HG03108 (cell line): ENCODE data around the gene RPS6KA4.
"Not testable (repeated sequence)": the region's sequence is repeated elsewhere in the genome, so short reads cannot be mapped to it uniquely, and the experiment has no call there.

Experiments
- ATAC-seq: cut with Tn5 transposase; IDR thresholded peaks from one replicate; pipeline ENCODE4 v1.9.1; 2021; ENCODE audit warnings: moderate library complexity; ENCODE audit not compliant: unreplicated experiment

The RPS6KA4 gene

DNA sequence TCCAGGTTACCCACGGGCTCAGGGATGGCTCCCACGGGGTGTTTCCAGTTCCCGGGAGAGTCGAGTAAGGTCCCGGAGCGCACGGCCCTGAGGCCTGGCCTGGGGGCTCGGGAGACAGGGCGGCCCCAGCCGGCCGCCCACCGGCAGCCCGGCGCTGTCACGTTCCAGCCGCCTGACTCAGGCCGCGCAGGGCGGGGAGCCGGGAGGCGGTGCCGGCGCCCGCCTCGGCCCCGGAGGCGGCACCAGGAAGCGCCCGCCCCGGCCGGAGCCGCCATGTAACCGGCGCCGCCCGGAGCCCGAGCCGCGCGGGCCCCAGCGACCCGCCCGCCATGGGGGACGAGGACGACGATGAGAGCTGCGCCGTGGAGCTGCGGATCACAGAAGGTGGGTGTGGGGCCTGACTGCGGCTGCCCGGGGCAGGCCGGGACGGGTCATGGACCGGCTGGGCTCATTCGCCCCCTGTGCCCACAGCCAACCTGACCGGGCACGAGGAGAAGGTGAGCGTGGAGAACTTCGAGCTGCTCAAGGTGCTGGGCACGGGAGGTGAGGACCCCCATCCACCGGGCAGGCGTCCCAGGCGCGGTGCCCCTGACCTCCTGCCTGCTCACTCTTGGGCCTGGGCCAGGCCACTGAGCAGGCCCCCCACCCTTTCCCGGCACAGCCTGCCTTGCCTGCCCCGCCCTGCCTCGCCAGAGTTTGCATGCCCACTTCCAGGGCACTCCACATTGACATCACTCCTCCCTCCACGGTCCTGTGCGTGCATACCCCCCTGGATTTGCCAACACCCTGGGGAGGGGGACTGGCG, at the start of gene RPS6KA4:
TSS of gene RPS6KA4 (plus strand) at position 256 of the 805 bp plus-strand sequence. CDS start at position 330, 74 bp downstream.
- peak; percentile 52 for ATAC-seq

GRCh38 chr11:64312947-64313346, 46.0 kb upstream of the RPS6KA4 start:
- no peak for ATAC-seq

GRCh38 chr11:64313491-64314145, 45.3 kb upstream of the RPS6KA4 start:
- no peak for ATAC-seq

- ATAC-seq, result no peak
Measured at GRCh38 chr11:64314146-64314804, 44.7 kb upstream of the RPS6KA4 start.

- no peak for ATAC-seq
Measured at GRCh38 chr11:64314805-64315561, 44.0 kb upstream of the RPS6KA4 start.

GRCh38 chr11:64315667-64316526, 43.1 kb upstream of the RPS6KA4 start:
- not testable (repeated sequence) for ATAC-seq

DNA sequence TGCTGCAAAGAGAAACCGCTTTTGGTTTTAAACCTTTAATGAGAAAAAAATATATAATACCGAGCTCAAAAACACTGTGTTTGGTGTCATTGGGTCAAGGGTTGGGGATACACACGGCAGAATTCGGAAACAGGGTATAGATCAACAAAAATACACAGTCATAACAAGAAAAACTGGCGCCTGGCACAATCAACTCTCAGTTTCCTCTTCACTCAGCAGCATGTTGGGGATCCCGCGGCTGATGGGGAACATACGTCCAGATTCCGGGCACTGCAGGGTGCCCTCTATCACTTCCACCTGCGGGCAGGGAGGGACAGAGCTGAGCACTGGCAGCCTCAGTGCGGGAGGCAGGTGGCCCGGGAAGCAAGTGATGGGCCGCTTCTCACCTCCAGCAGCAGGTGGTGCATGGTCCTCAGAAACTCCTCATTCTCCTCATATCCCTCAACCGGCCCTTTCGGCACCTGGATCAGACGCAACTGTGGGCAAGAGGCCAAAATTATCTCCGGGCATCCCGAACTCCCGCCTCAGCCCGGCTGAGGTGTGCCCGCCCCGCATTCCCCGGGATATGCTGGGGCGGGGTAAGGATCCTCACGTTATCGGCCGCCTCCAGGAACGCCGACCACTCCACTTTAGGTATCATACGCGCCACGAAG, 42.2 kb upstream of the RPS6KA4 start:
- no peak for ATAC-seq

DNA sequence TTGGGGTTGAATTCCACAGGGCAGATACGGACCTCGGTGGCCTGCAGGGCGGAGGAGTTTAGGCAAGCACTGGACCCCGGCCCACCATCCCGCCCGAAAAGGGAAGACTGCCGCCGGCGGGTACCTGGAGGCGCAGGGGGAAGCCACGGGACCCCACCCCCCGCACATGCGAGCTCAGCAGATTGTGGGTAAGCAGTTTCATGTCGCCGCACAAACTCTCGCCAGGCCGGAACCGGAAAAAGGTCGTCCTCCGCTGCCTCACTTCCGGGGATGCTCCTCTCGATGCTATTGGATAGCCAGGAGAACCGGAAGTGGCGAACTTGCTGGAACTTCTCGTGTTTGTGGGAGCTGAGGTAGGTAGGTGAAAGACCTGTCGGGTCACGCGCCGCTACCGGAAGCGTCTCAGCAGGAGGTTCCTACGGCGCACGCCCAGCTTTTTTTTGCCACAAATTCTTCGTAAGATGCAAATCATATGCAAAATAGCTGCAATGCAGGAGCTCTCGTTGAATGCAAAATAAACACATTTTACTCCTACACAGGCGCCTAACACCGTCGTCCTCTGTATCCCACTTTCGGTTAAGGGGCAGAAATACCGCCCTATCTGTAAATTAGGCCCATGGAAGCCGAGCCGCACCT, 41.5 kb upstream of the RPS6KA4 start, which contains the start of gene TRMT112:
TSS of gene TRMT112 (minus strand) at position 235 of the 636 bp plus-strand sequence. CDS start at position 202, 33 bp downstream.
- ATAC-seq, result peak; percentile 55

DNA sequence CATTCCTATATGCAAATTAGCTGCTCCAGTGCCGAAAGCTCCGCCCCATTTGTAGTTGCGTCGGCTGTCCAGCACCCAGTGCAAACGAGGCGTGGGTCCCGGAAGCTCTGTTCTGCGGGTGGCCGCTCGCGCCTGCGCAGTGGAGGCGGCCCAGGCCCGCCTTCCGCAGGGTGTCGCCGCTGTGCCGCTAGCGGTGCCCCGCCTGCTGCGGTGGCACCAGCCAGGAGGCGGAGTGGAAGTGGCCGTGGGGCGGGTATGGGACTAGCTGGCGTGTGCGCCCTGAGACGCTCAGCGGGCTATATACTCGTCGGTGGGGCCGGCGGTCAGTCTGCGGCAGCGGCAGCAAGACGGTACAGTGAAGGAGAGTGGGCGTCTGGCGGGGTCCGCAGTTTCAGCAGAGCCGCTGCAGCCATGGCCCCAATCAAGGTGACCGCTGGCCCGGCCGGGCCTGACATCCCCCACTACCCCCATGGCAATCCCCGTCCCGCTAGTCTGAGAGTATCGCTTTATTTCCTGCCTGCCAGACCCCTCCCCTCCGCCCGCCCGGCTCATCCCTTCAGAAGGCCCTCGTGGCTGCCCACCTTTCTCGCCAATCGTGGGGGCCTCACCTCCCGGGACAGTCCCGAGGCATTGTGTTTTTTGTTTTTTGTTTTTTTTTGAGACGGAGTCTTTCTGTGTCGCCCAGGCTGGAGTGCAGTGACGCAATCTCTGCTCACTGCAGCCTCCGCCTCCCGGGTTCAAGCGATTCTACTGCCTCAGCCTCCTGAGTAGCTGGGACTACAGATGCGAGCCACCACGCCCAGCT, 40.8 kb upstream of the RPS6KA4 start, which contains the start of gene PRDX5:
TSS of gene PRDX5 (plus strand) at position 161 of the 805 bp plus-strand sequence. CDS start at position 256, 95 bp downstream.
- ATAC-seq, result peak; percentile 68

GRCh38 chr11:64318766-64319761, 39.9 kb upstream of the RPS6KA4 start:
- no peak for ATAC-seq

DNA sequence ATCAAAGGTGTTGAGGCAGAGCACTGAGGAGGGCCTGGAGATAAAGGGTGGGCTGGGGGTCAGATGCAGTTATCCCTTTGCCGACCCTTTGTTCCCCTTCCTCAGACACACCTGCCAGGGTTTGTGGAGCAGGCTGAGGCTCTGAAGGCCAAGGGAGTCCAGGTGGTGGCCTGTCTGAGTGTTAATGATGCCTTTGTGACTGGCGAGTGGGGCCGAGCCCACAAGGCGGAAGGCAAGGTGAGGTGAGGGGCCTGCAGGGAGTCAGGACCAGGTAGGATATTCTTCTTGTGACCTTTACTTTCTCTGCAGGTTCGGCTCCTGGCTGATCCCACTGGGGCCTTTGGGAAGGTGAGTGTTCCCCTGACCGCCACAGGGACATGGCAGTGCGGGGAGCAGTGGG, 38.4 kb upstream of the RPS6KA4 start:
- no peak for ATAC-seq

DNA sequence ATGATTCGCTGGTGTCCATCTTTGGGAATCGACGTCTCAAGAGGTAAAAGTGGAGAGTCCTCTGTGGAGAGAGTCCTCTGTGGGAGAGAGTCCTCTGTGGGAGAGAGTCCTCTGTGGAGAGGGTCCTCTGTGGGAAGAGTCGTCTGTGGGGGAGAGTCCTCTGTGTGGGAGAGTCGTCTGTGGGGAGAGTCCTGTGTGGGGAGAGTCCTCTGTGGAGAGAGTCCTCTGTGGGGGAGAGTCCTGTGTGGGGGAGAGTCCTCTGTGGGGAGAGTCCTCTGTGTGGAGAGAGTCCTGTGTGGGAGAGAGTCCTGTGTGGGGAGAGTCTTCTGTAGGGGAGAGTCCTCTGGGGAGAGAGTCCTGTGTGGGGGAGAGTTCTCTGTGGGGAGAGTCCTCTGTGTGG, 37.9 kb upstream of the RPS6KA4 start:
- ATAC-seq, result no peak

DNA sequence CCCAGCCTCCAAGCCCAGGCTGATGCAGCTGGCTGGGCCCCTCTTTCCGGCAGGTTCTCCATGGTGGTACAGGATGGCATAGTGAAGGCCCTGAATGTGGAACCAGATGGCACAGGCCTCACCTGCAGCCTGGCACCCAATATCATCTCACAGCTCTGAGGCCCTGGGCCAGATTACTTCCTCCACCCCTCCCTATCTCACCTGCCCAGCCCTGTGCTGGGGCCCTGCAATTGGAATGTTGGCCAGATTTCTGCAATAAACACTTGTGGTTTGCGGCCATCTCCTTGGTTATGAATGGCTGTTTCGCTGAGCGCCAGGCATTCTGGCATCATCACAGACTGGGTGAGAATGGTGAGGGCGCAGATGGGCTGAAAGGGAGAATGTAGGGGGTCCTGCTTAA, 37.4 kb upstream of the RPS6KA4 start:
- no peak for ATAC-seq

GRCh38 chr11:64322925-64323260, 36.1 kb upstream of the RPS6KA4 start:
- ATAC-seq, result no peak

DNA sequence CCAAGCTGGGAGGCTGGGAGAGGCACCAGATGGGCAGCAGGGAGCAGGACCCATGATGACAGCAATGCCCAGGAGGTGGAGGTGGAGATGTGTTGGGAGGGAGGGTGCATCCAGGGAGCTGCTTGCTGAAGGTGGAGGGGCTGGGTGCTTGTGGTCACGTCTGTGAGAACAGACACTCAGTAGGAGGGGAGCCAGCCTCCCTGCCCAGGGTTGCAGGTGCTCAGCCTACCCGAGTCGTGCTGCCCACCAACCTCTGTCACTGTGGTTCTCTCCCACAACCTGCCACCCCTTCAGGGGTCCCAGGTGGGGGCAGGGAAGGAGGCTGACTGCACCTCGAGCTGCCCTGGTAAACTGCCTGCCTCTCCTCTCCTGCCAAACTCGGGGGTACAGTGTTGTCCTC, 35.6 kb upstream of the RPS6KA4 start:
- ATAC-seq, result no peak

- ATAC-seq, result not testable (repeated sequence)
Measured at GRCh38 chr11:64323984-64324383, 35.0 kb upstream of the RPS6KA4 start.
